HG02938 (cell line): Measurements from ENCODE around the gene KCTD17.

Experiments
- ATAC-seq: cut with Tn5 transposase; IDR thresholded peaks from one replicate; pipeline ENCODE4 v1.9.1; 2021; ENCODE audit warnings: mild to moderate bottlenecking, moderate library complexity; ENCODE audit not compliant: unreplicated experiment

Gene KCTD17

GRCh38 chr22:37097346-37097745 is 45.8 kb downstream of the KCTD17 start:
- ATAC-seq = no peak

GRCh38 chr22:37098976-37099591 is 47.5 kb downstream of the KCTD17 start:
- no peak for ATAC-seq

- ATAC-seq = no peak
Observed at GRCh38 chr22:37100589-37101127, 49.1 kb downstream of the KCTD17 start.

- no peak for ATAC-seq
Observed at GRCh38 chr22:37101311-37102066, 49.9 kb downstream of the KCTD17 start.

- ATAC-seq = no peak
Observed at GRCh38 chr22:37103151-37103550, 51.6 kb downstream of the KCTD17 start.

- ATAC-seq = no peak
Observed at GRCh38 chr22:37103656-37104452, 52.3 kb downstream of the KCTD17 start.

- ATAC-seq = no peak
Observed at GRCh38 chr22:37105154-37105553, 53.6 kb downstream of the KCTD17 start.

GRCh38 chr22:37105990-37106389 is 54.4 kb downstream of the KCTD17 start:
- no peak for ATAC-seq

GRCh38 chr22:37107816-37108621 is 56.5 kb downstream of the KCTD17 start:
- no peak for ATAC-seq

- ATAC-seq = no peak
Observed at GRCh38 chr22:37109242-37109917, 57.8 kb downstream of the KCTD17 start, which contains the start of gene TMPRSS6. TMPRSS6 (minus strand) TSS chr22:37109713; CDS start chr22:37103417, 6,296 bp downstream.

- no peak for ATAC-seq
Observed at GRCh38 chr22:37111156-37111717, 59.7 kb downstream of the KCTD17 start.

GRCh38 chr22:37112084-37112728 is 60.7 kb downstream of the KCTD17 start:
- no peak for ATAC-seq
